CD14-positive monocyte (primary cell): ENCODE measurements around the gene AOPEP. TPM values are rescaled to one million over a fixed set of nuclear protein-coding genes. Genes with fewer than 3 reads are reported as not detected.

Experiments
- DNase-seq, 3 donors: peaks; one replicate each; pipeline ENCODE4 v3.0.0-alpha.2; 2011 to 2022
- H2AFZ ChIP-seq: 2 replicates; pipeline ENCODE4 v1.6.0; 2012; ENCODE audit warnings: mild to moderate bottlenecking, low read depth, low read length, inconsistent platforms; ENCODE audit not compliant: insufficient read depth, poor library complexity, severe bottlenecking
- H3K27ac ChIP-seq, 2 donors: 1 replicate in 1 of 2; 2 replicates in 1 of 2; pipeline ENCODE4 v1.5.1; 2012 to 2013; ENCODE audit warnings: low read length in 2 of 2, control low read depth in 1 of 2, inconsistent platforms in 1 of 2, low read depth in 1 of 2, mild to moderate bottlenecking in 1 of 2
- H3K27me3 ChIP-seq, 2 donors: one replicate each; pipeline versions ENCODE4 v1.6.0 to v1.6.1; 2011 to 2013; ENCODE audit warnings: low read length in 2 of 2; ENCODE audit not compliant: control insufficient read depth in 2 of 2, insufficient read depth in 2 of 2
- H3K36me3 ChIP-seq, 2 donors: replicated peaks in 1 of 2; 1 replicate in 1 of 2; 2 replicates in 1 of 2; pipeline versions ENCODE4 v1.5.1 to v1.6.1; 2012 to 2013; ENCODE audit warnings: low read length in 2 of 2, control low read depth in 1 of 2, inconsistent platforms in 1 of 2, mild to moderate bottlenecking in 1 of 2; ENCODE audit not compliant: insufficient read depth in 2 of 2, control insufficient read depth in 1 of 2
- H3K4me1 ChIP-seq, 2 donors: 1 replicate in 1 of 2; 2 replicates in 1 of 2; pipeline versions ENCODE4 v1.5.1 to v1.6.1; 2012 to 2013; ENCODE audit warnings: low read length in 2 of 2, control low read depth in 1 of 2, inconsistent platforms in 1 of 2, mild to moderate bottlenecking in 1 of 2, moderate library complexity in 1 of 2; ENCODE audit not compliant: insufficient read depth in 2 of 2, control insufficient read depth in 1 of 2
- H3K4me2 ChIP-seq: replicated peaks from 2 replicates; pipeline ENCODE3; 2012; ENCODE audit warnings: low read length, moderate library complexity, mild to moderate bottlenecking; ENCODE audit not compliant: poor library complexity, severe bottlenecking; ENCODE audit errors: extremely low read depth
- H3K4me3 ChIP-seq, 3 experiments: fragments of 200-600 bp in 1 of 3; sonication (generic) in 1 of 3; replicated peaks in 1 of 3; 1 replicate in 2 of 3; 2 replicates in 1 of 3; pipeline ENCODE4 v1.5.1; 2011 to 2013; ENCODE audit warnings: low read length in 3 of 3, mild to moderate bottlenecking in 3 of 3, control low read depth in 2 of 3, low read depth in 2 of 3, inconsistent platforms in 1 of 3, moderate library complexity in 1 of 3
- H3K79me2 ChIP-seq: 2 replicates; pipeline ENCODE4 v1.6.0; 2012; ENCODE audit warnings: mild to moderate bottlenecking, control low read depth, inconsistent platforms, low read length, moderate library complexity; ENCODE audit not compliant: insufficient read depth
- H3K9ac ChIP-seq: 2 replicates; pipeline ENCODE4 v1.6.0; 2017; ENCODE audit warnings: low read length, mild to moderate bottlenecking; ENCODE audit not compliant: insufficient read depth, poor library complexity, severe bottlenecking
- H3K9me3 ChIP-seq, 2 donors: replicated peaks in 1 of 2; 1 replicate in 1 of 2; 2 replicates in 1 of 2; pipeline versions ENCODE4 v1.5.1 to v1.6.1; 2012 to 2013; ENCODE audit warnings: low read length in 2 of 2, control low read depth in 1 of 2; ENCODE audit not compliant: control insufficient read depth in 1 of 2, insufficient read depth in 1 of 2
- H4K20me1 ChIP-seq: 2 replicates; pipeline ENCODE4 v1.6.0; 2012; ENCODE audit warnings: mild to moderate bottlenecking, low read length, control low read depth, moderate library complexity; ENCODE audit not compliant: insufficient read depth
- H3K27ac Mint-ChIP-seq, 7 donors: one replicate each; pipeline ENCODE4 v1.8.0; 2020; ENCODE audit warnings: mild to moderate bottlenecking in 7 of 7, mixed read lengths in 7 of 7, moderate library complexity in 6 of 7, inconsistent platforms in 2 of 7
- H3K27me3 Mint-ChIP-seq, 3 donors: one replicate each; pipeline ENCODE4 v1.8.0; 2021 to 2022; ENCODE audit warnings: low read depth in 3 of 3, mild to moderate bottlenecking in 3 of 3, mixed read lengths in 3 of 3, moderate library complexity in 3 of 3, inconsistent platforms in 1 of 3
- H3K36me3 Mint-ChIP-seq, 2 donors: one replicate each; pipeline ENCODE4 v1.8.0; 2020; ENCODE audit warnings: mixed read lengths in 2 of 2, inconsistent platforms in 1 of 2, mild to moderate bottlenecking in 1 of 2
- H3K4me1 Mint-ChIP-seq: one replicate; pipeline ENCODE4 v1.8.0; 2020; ENCODE audit warnings: mild to moderate bottlenecking, mixed read lengths
- H3K4me3 Mint-ChIP-seq, 2 donors: one replicate each; pipeline ENCODE4 v1.8.0; 2020; ENCODE audit warnings: mild to moderate bottlenecking in 2 of 2, mixed read lengths in 2 of 2, moderate library complexity in 1 of 2
- H3K9me3 Mint-ChIP-seq, 7 donors: one replicate each; pipeline ENCODE4 v1.8.0; 2020 to 2022; ENCODE audit warnings: mixed read lengths in 7 of 7, mild to moderate bottlenecking in 6 of 7, moderate library complexity in 6 of 7, inconsistent platforms in 2 of 7
- WGBS: methylation state at CpG from one replicate; pipeline ENCODE4 v1.1.5; 2013; ENCODE audit warnings: missing lambda C conversion rate; ENCODE audit not compliant: insufficient coverage; 5-methylcytosine and 5-hydroxymethylcytosine counted together
- intact Hi-C, 2 donors: fragments of 100-400 bp; cut with micrococcal nuclease; formaldehyde crosslinking; loops; one replicate each; pipeline versions ENCODE4 v1.15.0 to v1.15.1; 2023
- polyA plus RNA-seq, 3 donors: library from polyadenylated mRNA; depleted of rRNA in 1 of 3; unstranded in 2 of 3; stranded (reverse) in 1 of 3; fragments of 300-500 nt in 2 of 3; fragments of >200 nt in 1 of 3; fragmentation: Illumina TruSeq in 2 of 3; gene quantifications; 1 replicate in 2 of 3; 2 replicates in 1 of 3; pipeline ENCODE4 v1.2.3, GENCODE V29; 2012 to 2021
- TF ChIP-seq, protein P1 (sequence below): fragments of 200-600 bp; IDR thresholded peaks from one replicate; pipeline ENCODE4 v1.8.0; 2022; ENCODE audit warnings: antibody characterized with exemption, mild to moderate bottlenecking

Gene AOPEP
- polyA plus RNA-seq, 3 donors, result 3.0 to 4.1 (median 3.1) TPM

DNA sequence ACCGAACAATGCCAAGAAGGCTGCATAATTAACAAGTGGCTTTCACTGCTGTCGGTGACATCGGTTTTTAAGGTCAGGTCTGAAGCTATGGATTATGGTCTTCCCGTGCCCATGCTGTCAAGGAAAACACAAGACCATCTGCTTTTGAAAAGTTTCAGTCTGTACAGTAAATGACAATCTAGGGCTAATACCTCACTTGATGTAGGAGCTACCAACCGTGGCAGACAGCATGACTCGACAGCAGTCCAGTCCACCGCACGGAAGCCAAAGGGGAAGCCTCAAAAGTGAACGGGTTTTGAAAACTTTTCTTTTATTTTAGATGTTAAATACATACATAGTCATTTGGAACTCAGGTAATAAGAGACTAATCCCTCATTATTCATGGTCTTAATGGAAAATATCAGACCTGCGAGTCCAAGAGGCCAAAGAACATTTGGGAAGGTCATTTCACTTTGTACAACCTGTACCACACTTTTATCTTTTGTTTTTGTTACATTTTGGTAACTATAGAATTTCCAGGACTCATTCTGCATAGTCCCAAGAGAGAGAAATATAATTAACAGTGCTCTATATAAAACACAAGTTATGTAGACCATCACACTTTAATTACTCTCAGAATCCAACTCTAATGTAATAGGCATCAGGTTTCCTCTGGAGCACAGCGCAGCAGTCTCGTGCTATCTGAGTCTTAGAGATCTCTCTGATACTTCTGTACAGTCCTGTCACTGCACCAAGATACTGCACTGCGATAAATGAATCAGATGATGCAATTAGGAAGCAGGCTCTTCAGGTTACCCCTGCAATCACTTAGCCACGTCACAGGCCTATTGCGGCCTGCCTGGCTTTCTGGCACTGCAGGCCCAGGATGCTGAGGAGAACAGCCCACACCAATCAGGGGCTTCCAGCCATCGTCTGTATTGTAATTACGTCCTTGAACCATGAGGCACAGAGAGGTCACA, 406.1 kb downstream of the AOPEP start:
- H3K4me3 ChIP-seq, result no peak overlapping the region
- H3K9me3 ChIP-seq, result no peaks in the 10 kb centered on the region
- TF ChIP-seq, protein P1, sequence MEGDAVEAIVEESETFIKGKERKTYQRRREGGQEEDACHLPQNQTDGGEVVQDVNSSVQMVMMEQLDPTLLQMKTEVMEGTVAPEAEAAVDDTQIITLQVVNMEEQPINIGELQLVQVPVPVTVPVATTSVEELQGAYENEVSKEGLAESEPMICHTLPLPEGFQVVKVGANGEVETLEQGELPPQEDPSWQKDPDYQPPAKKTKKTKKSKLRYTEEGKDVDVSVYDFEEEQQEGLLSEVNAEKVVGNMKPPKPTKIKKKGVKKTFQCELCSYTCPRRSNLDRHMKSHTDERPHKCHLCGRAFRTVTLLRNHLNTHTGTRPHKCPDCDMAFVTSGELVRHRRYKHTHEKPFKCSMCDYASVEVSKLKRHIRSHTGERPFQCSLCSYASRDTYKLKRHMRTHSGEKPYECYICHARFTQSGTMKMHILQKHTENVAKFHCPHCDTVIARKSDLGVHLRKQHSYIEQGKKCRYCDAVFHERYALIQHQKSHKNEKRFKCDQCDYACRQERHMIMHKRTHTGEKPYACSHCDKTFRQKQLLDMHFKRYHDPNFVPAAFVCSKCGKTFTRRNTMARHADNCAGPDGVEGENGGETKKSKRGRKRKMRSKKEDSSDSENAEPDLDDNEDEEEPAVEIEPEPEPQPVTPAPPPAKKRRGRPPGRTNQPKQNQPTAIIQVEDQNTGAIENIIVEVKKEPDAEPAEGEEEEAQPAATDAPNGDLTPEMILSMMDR, result no peak
- Mint-ChIP-seq H3K27ac (no peak overlapping the region), H3K4me1 (no peaks in the 10 kb centered on the region), H3K36me3 (peaks cover 5 to 12% of the 10 kb centered on the region in 2 donors), H3K9me3 (no peaks in the 10 kb centered on the region), H3K27me3 (no peaks in the 10 kb centered on the region), H3K4me3 (no peak overlapping the region)
- H3K79me2 ChIP-seq, result no peaks in the 10 kb centered on the region
- no peaks in the 10 kb centered on the region for H3K36me3 ChIP-seq
- peaks cover 0 to under 1% of the 10 kb centered on the region in 2 donors for H3K4me1 ChIP-seq
- no peak for DNase-seq
- 93% methylated on average over 10 of the region's 17 CpGs for WGBS
- no peak overlapping the region for H3K4me2 ChIP-seq
- no peak overlapping the region for H2AFZ ChIP-seq
- no peaks in the 10 kb centered on the region for H4K20me1 ChIP-seq
- no peak overlapping the region for H3K9ac ChIP-seq
- intact Hi-C loops, result no loop called here
- H3K27me3 ChIP-seq, result no peaks in the 10 kb centered on the region
- H3K27ac ChIP-seq, result no peak overlapping the region

DNA sequence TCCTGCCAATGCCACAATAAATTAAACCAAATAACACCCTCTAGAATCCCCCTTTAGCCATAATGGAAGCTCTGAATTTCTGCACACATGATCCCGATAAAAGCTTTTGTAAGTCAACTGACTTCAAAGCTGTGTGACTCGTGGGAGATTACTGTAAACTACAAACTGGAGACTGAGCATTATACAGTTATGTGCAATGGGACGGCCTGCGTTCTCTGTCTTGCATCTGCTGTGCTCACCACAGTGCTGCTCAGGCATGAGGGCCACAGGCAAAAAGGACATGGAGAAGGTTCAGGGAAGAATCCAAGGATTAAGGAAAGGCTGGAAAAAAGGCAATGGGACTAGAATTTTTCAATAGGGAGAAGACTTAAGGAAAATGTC, 406.8 kb downstream of the AOPEP start:
- H3K27ac ChIP-seq, result no peak overlapping the region
- no peak overlapping the region for H3K9ac ChIP-seq
- H3K9me3 ChIP-seq, result no peaks in the 10 kb centered on the region
- Mint-ChIP-seq H3K4me1 (no peaks in the 10 kb centered on the region), H3K27ac (no peak overlapping the region), H3K27me3 (no peaks in the 10 kb centered on the region), H3K9me3 (no peaks in the 10 kb centered on the region), H3K4me3 (no peak overlapping the region), H3K36me3 (peaks cover 5 to 12% of the 10 kb centered on the region in 2 donors)
- H2AFZ ChIP-seq, result no peak overlapping the region
- intact Hi-C loops, result no loop called here
- H3K4me1 ChIP-seq, result no peaks in the 10 kb centered on the region
- no peaks in the 10 kb centered on the region for H4K20me1 ChIP-seq
- H3K79me2 ChIP-seq, result no peaks in the 10 kb centered on the region
- no peak overlapping the region for H3K4me3 ChIP-seq
- TF ChIP-seq, protein P1, result no peak
- no peak for DNase-seq
- no peak overlapping the region for H3K4me2 ChIP-seq
- WGBS, result 96% methylated on average over 3 of the region's 4 CpGs
- H3K27me3 ChIP-seq, result no peaks in the 10 kb centered on the region
- H3K36me3 ChIP-seq, result no peaks in the 10 kb centered on the region
